GM23338 (cell line): ENCODE measurements around the gene ING5.

Experiments
- CREB1 ChIP-seq: fragments of 250-450 bp; sonication (Bioruptor Pico); IDR thresholded peaks from 2 replicates; pipeline ENCODE4 v1.5.0; 2020; ENCODE audit warnings: low read depth, mild to moderate bottlenecking, moderate library complexity
- ETS1 ChIP-seq: IDR thresholded peaks from 2 replicates; pipeline ENCODE4 v1.6.1; 2016; ENCODE audit warnings: antibody characterized with exemption
- EZH2 ChIP-seq: fragments of 200-600 bp; sonication (generic); IDR thresholded peaks from one replicate; pipeline ENCODE4 v1.8.0; 2017; ENCODE audit warnings: antibody characterized with exemption, mild to moderate bottlenecking, low read depth; ENCODE audit not compliant: unreplicated experiment
- EZH2phosphoT487 ChIP-seq: fragments of 200-600 bp; sonication (generic); IDR thresholded peaks from one replicate; pipeline ENCODE4 v1.8.1; 2018; ENCODE audit warnings: antibody characterized with exemption; ENCODE audit not compliant: unreplicated experiment
- JUNB ChIP-seq: IDR thresholded peaks from one replicate; pipeline ENCODE4 v1.6.1; 2016; ENCODE audit warnings: antibody characterized with exemption; ENCODE audit not compliant: unreplicated experiment
- NANOG ChIP-seq: IDR thresholded peaks from 2 replicates; pipeline ENCODE4 v1.6.1; 2016; ENCODE audit warnings: antibody characterized with exemption, borderline replicate concordance
- POLR2AphosphoS5 ChIP-seq: IDR thresholded peaks from 2 replicates; pipeline ENCODE4 v1.6.1; 2016; ENCODE audit warnings: antibody characterized with exemption, low read depth
- REST ChIP-seq: IDR thresholded peaks from one replicate; pipeline ENCODE4 v1.6.1; 2018; ENCODE audit warnings: antibody characterized with exemption; ENCODE audit not compliant: unreplicated experiment
- STAT1 ChIP-seq: IDR thresholded peaks from one replicate; pipeline ENCODE4 v1.6.1; 2016; ENCODE audit warnings: antibody characterized with exemption; ENCODE audit not compliant: unreplicated experiment
- ZNF114 ChIP-seq: fragments of 250-450 bp; sonication (Bioruptor Pico); IDR thresholded peaks from 2 replicates; pipeline ENCODE4 v1.5.0; 2020; ENCODE audit warnings: mild to moderate bottlenecking, moderate library complexity
- ZNF331 ChIP-seq: fragments of 250-450 bp; sonication (Bioruptor Pico); IDR thresholded peaks from 2 replicates; pipeline ENCODE4 v1.5.0; 2020; ENCODE audit warnings: low read depth, mild to moderate bottlenecking, moderate library complexity
- TF ChIP-seq, protein P1 (sequence below), 2 experiments: fragments of 200-600 bp in 1 of 2; sonication (generic) in 1 of 2; conservative IDR thresholded peaks; 2 replicates each; pipeline versions ENCODE4 v1.5.1 to v1.6.1; 2016 to 2017; ENCODE audit warnings: antibody characterized with exemption in 2 of 2, low read depth in 2 of 2, mild to moderate bottlenecking in 2 of 2, moderate library complexity in 1 of 2
- TF ChIP-seq, protein P2 (sequence below): fragments of 250-450 bp; sonication (Bioruptor Pico); IDR thresholded peaks from 2 replicates; pipeline ENCODE4 v1.5.0; 2020; ENCODE audit warnings: mild to moderate bottlenecking, moderate library complexity

- TF ChIP-seq, protein P1, sequence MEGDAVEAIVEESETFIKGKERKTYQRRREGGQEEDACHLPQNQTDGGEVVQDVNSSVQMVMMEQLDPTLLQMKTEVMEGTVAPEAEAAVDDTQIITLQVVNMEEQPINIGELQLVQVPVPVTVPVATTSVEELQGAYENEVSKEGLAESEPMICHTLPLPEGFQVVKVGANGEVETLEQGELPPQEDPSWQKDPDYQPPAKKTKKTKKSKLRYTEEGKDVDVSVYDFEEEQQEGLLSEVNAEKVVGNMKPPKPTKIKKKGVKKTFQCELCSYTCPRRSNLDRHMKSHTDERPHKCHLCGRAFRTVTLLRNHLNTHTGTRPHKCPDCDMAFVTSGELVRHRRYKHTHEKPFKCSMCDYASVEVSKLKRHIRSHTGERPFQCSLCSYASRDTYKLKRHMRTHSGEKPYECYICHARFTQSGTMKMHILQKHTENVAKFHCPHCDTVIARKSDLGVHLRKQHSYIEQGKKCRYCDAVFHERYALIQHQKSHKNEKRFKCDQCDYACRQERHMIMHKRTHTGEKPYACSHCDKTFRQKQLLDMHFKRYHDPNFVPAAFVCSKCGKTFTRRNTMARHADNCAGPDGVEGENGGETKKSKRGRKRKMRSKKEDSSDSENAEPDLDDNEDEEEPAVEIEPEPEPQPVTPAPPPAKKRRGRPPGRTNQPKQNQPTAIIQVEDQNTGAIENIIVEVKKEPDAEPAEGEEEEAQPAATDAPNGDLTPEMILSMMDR (conservative IDR thresholded peaks at IDR 0.05; ENCODE audit: low read depth in 2 of 2): no peak
- no peak for TF ChIP-seq JUNB
- TF ChIP-seq EZH2phosphoT487: no peak
- TF ChIP-seq REST: no peak
- TF ChIP-seq POLR2AphosphoS5: no peak
- no peak for TF ChIP-seq EZH2
- no peak for TF ChIP-seq ZNF331 (CRISPR knock-in tag)
- TF ChIP-seq CREB1 (CRISPR knock-in tag): no peak
- no peak for TF ChIP-seq STAT1
- no peak for TF ChIP-seq NANOG
- no peak for TF ChIP-seq ZNF114 (CRISPR knock-in tag)
- no peak for TF ChIP-seq ETS1
- TF ChIP-seq, protein P2, sequence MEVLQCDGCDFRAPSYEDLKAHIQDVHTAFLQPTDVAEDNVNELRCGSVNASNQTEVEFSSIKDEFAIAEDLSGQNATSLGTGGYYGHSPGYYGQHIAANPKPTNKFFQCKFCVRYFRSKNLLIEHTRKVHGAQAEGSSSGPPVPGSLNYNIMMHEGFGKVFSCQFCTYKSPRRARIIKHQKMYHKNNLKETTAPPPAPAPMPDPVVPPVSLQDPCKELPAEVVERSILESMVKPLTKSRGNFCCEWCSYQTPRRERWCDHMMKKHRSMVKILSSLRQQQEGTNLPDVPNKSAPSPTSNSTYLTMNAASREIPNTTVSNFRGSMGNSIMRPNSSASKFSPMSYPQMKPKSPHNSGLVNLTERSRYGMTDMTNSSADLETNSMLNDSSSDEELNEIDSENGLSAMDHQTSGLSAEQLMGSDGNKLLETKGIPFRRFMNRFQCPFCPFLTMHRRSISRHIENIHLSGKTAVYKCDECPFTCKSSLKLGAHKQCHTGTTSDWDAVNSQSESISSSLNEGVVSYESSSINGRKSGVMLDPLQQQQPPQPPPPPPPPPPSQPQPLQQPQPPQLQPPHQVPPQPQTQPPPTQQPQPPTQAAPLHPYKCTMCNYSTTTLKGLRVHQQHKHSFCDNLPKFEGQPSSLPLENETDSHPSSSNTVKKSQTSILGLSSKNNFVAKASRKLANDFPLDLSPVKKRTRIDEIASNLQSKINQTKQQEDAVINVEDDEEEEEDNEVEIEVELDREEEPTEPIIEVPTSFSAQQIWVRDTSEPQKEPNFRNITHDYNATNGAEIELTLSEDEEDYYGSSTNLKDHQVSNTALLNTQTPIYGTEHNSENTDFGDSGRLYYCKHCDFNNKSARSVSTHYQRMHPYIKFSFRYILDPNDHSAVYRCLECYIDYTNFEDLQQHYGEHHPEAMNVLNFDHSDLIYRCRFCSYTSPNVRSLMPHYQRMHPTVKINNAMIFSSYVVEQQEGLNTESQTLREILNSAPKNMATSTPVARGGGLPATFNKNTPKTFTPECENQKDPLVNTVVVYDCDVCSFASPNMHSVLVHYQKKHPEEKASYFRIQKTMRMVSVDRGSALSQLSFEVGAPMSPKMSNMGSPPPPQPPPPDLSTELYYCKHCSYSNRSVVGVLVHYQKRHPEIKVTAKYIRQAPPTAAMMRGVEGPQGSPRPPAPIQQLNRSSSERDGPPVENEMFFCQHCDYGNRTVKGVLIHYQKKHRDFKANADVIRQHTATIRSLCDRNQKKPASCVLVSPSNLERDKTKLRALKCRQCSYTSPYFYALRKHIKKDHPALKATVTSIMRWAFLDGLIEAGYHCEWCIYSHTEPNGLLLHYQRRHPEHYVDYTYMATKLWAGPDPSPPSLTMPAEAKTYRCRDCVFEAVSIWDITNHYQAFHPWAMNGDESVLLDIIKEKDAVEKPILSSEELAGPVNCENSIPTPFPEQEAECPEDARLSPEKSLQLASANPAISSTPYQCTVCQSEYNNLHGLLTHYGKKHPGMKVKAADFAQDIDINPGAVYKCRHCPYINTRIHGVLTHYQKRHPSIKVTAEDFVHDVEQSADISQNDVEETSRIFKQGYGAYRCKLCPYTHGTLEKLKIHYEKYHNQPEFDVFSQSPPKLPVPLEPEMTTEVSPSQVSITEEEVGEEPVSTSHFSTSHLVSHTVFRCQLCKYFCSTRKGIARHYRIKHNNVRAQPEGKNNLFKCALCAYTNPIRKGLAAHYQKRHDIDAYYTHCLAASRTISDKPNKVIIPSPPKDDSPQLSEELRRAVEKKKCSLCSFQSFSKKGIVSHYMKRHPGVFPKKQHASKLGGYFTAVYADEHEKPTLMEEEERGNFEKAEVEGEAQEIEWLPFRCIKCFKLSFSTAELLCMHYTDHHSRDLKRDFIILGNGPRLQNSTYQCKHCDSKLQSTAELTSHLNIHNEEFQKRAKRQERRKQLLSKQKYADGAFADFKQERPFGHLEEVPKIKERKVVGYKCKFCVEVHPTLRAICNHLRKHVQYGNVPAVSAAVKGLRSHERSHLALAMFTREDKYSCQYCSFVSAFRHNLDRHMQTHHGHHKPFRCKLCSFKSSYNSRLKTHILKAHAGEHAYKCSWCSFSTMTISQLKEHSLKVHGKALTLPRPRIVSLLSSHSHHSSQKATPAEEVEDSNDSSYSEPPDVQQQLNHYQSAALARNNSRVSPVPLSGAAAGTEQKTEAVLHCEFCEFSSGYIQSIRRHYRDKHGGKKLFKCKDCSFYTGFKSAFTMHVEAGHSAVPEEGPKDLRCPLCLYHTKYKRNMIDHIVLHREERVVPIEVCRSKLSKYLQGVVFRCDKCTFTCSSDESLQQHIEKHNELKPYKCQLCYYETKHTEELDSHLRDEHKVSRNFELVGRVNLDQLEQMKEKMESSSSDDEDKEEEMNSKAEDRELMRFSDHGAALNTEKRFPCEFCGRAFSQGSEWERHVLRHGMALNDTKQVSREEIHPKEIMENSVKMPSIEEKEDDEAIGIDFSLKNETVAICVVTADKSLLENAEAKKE (CRISPR knock-in tag): no peak
Observed at GRCh38 chr2:241759067-241759807, 57.4 kb downstream of the ING5 start.
